GM19240 (cell line): Measurements from ENCODE around the gene NMRK2.
A peak's percentile ranks its signal among the peaks of the same experiment; 100 is the strongest.
"Not testable (repeated sequence)": the region's sequence is repeated elsewhere in the genome, so short reads cannot be mapped to it uniquely, and the experiment has no call there.

Experiments
- DNase-seq: peaks from one replicate; pipeline ENCODE4 v3.0.0; 2011; ENCODE audit warnings: low spot score; ENCODE audit not compliant: insufficient read length

The NMRK2 gene

GRCh38 chr19:3964256-3965194 lies 31.7 kb downstream of the NMRK2 start:
- DNase-seq, result no peak

DNA sequence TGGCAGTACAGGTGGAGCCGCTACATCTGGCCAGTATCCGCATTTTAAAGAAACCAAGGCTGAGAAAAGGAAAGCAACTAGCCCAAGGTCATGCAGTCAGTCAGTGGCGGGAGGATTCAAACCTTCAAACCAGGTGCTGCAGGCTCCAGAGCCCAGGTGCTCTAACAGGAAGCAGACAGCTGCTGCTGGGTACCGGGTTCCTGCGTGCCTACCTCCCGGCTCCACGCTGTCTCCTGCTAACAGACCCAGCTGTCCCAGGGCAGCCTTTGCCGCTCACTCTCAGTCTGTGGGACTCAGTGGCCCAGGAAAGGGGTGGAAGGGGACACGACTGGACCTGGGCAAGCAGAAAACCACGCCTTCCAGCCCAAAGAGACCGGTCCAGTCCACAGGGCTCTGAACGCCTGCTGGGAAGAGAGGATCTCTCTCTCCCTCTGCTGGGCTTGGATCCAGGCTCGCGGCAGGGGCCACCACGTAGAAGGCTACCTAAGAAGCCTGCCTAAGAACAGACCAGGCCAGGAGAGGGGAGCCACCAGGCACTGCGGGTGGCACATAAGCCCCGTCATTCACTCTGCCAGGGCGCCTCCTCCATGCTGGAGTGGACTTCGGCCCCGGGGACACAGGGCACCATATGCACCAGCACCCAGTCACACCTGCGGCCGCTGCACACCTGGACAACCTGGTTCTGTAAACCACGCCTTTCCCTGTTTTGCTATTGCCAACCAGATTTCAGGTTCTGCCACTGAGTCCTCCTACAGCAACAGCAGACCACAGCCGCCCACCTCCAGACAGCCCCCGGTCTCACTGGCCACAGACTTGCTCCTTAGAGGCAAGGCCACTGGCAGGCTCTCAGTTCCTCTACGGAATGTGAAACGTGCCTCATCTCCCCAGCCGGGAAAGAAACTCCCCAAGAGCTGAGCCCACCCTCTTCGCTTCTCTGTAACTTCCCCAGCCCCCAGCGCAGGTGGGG lies 33.5 kb downstream of the NMRK2 start:
- no peak for DNase-seq

GRCh38 chr19:3967983-3968382 lies 35.1 kb downstream of the NMRK2 start:
- DNase-seq, result not testable (repeated sequence)

DNA sequence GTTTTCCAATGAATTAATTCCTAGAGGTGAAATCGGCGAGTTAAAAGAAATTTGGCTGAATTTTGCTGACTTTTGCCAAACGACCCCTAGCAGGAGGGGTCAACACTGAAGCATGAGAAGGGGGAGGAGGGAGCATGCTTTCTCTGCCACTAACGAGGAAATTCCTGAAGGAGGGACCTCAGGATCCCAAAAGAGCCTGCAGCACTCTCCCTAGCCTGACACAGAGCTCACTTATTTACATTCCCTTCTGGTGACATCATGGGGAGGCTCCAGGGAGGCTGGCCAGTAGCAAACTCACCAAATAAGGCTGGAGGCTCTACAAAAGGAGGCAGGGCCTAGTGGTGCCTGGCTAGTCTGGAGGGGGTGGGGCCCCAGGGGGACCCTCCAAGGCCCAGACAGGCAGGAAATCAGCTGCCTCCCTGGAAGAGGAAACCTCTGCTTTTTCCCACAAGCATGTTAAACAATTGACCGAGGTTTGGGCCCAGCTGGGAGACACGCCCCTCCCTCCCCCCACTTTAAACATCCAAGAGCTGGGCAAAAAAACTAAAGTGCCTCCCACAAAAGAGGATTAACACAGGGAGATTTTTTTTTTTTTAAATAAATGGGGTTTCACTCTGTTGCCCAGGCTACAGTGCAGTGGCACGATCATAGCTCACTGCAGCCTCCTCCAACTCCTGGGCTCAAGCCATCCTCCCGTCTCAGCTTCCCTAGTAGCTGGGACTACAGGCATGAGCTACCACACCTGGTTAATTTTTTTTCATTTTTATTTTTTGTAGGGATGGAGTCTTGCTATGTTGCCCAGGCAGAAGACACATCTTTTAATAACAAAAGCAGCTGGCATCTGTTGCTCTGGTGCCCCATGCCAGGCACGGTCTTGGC lies 35.9 kb downstream of the NMRK2 start:
- no peak for DNase-seq

GRCh38 chr19:3969435-3970312 lies 36.8 kb downstream of the NMRK2 start:
- DNase-seq, result no peak

- DNase-seq, result no peak
These were observed 37.5 kb downstream of the NMRK2 start for GRCh38 chr19:3970313-3970807.

GRCh38 chr19:3970808-3971598 lies 38.1 kb downstream of the NMRK2 start, which contains the start of gene DAPK3:
Gene DAPK3 (minus strand): TSS chr19:3971099. CDS start chr19:3969735, 1,364 bp downstream.
- peak; percentile 98 for DNase-seq

GRCh38 chr19:3975144-3975543 lies 42.3 kb downstream of the NMRK2 start:
- DNase-seq, result no peak

GRCh38 chr19:3975637-3976087 lies 42.8 kb downstream of the NMRK2 start:
- DNase-seq, result no peak

- DNase-seq, result no peak
These were observed 43.8 kb downstream of the NMRK2 start for GRCh38 chr19:3976495-3977241.

DNA sequence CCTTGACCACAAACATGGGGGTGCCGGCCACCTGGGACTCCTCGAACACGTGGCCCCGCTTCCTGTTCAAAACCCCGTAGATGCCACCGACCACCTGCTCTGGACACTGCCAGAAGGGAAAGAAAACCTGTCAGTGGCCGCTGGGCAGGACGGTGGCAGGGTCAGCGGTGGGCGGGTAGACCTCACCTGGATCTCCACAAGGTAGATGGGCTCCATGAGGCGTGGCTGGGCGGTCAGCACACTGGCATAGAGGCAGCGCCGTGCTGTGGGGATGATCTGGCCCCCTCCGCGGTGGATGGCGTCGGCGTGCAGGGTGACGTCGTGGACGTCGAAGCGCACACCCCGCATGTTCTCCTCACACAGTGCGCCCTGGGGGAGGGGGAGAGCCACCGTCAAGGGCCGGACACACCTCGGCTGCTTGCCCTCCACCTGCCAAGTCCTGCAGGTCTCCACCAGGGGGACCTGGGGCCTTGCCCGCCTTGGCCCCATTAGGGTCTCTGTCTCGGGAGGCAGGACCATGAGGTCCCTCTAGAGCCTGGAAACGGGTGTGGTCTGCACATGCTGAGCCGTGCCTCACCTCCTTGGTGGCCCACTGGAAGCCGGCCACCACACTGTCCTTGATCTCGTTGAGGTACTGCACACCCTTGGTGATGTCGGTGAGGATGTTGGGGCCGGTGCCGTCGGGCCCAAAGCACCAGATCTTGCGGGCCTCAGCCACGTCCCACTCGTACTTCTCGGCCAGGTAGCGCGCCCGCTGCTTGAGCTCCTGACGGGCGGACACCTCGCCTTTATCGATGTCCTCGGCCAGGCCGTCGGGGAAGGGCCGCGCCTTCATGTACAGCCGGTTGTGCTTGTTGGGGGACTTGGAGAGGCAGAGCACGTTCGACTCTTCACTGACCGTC lies 44.6 kb downstream of the NMRK2 start:
- no peak for DNase-seq

- no peak for DNase-seq
These were observed 45.3 kb downstream of the NMRK2 start for GRCh38 chr19:3978145-3978544.

GRCh38 chr19:3979289-3979673 lies 46.4 kb downstream of the NMRK2 start:
- no peak for DNase-seq

DNA sequence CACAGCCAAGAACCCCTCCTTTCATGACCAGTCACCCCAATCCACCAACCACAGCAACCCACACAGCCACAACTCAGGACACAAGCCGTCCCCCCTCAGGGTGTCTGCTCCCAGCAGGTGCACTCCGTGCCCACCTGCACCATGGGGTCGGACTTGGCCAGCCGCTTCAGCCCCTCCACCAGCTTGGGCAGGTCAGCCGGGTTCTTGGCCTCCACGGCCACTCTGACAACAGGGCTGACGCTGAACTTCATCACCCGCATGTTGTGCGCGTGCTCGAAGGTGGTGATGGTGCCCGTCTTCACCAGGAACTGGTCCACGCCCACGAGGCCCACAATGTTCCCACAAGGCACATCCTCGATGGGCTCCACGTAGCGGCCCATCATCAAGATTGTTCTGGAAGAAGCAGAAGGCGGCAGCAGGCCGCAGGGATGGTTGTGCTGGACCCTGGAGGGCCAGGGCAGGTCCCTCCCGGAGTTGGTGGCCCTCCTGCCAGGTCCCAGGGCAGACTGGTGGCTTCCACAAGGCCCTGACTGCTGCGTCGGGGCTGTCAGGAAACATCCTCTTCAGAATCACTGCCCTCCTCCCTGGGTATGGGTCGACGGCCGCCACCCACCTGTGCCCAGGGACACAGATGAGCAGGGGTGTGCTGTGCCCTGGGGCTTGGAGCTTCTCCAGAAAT lies 46.9 kb downstream of the NMRK2 start:
- no peak for DNase-seq

DNA sequence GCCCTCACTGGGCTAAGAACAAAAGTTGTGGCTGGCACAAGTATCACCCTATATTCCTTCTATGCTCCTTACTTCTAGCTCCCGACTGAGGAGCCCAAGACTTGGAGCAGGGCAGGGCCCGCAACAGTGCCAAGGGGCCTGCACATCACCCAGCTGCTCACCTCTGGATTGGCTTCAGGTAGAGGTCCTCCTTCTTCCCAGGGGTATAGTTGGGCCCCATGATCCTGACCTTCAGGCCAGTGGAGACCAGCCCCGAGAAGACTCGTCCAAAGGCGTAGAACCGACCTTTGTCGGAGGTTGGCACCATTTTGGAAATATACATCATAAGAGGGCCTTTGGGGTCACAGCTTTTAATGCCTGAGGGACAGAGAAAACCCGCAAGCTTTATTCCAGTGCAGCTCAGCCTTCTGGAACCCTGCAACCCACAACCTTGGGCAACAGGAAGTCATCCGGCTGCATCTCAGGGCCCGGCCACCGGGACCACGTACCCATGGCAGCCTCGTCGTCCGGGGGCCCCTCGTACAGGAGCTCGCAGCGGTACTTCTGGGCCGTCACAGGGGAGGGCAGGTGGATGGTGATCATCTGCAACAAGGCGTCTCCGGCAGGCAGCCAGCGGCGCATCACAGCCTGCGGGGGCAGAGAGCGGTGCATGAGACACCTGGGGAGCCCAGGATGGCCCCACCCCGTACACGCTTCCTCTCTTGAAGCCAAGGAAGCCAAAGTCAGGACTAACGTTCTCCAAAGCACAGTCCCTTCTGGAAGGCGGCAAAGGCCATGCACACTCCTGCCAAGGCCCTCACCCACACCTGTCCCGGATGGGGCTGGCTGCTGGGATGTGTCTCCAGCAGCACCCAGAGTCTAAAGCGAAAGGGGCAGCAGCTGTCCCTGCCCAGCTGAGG lies 47.7 kb downstream of the NMRK2 start:
- DNase-seq, result no peak

DNA sequence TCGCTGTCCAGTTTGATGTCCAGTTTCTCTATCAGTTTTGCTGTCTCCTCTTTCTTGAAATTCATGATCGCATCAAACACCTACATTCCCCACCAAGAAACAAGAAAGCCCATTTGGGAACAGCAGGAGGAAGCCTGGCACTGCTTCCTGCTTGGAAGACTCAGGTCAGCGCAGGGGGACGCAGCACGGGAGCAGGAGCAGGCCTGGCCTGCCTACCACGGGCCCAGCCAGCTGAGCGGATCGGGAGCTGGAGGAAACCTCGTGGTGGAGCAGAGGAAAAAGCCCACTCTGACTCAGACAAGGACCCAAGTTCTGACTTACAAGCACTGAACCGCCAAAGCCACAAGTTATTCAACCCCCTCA lies 48.5 kb downstream of the NMRK2 start:
- no peak for DNase-seq
